SK-N-SH treated with all-trans-retinoic acid at 6 μM for 48 hours (cell line): ENCODE measurements around the gene YTHDF2.

ENCODE experiments used
- ATAC-seq: fragments of 200-7000 bp; cut with Tn5 transposase; 3 replicates; pipeline ENCODE4 v1.9.1; 2020; ENCODE audit warnings: mild to moderate bottlenecking, moderate library complexity
- ARNTL ChIP-seq: fragments of 450-650 bp; formaldehyde crosslinking; IDR thresholded peaks from 2 replicates; pipeline ENCODE4 v1.5.0; 2020; ENCODE audit warnings: low read depth, mild to moderate bottlenecking, moderate library complexity, borderline replicate concordance
- BACH2 ChIP-seq: fragments of 250-450 bp; sonication (Bioruptor Pico); IDR thresholded peaks from 2 replicates; pipeline ENCODE4 v1.9.0; 2021; ENCODE audit warnings: mild to moderate bottlenecking, borderline replicate concordance
- CSDC2 ChIP-seq: fragments of 250-450 bp; sonication (Bioruptor Pico); IDR thresholded peaks from 2 replicates; pipeline ENCODE4 v1.5.0; 2020; ENCODE audit warnings: mild to moderate bottlenecking, moderate library complexity
- ESRRG ChIP-seq: fragments of 250-450 bp; sonication (Bioruptor Pico); IDR thresholded peaks from 2 replicates; pipeline ENCODE4 v1.6.1; 2021; ENCODE audit warnings: mild to moderate bottlenecking
- GLIS3 ChIP-seq: fragments of 250-450 bp; sonication (Bioruptor Pico); IDR thresholded peaks from 2 replicates; pipeline ENCODE4 v1.5.0; 2020; ENCODE audit warnings: mild to moderate bottlenecking, moderate library complexity
- ISL1 ChIP-seq: fragments of 250-450 bp; sonication (Bioruptor Pico); IDR thresholded peaks from 2 replicates; pipeline ENCODE4 v2.1.2; 2022; ENCODE audit warnings: mild to moderate bottlenecking, moderate library complexity
- OSR1 ChIP-seq: fragments of 250-450 bp; sonication (Bioruptor Pico); IDR thresholded peaks from 2 replicates; pipeline ENCODE4 v1.8.0; 2022; ENCODE audit warnings: moderate library complexity, mild to moderate bottlenecking, inconsistent platforms
- POU6F1 ChIP-seq: fragments of 250-450 bp; sonication (Bioruptor Pico); IDR thresholded peaks from 2 replicates; pipeline ENCODE4 v1.8.0; 2021; ENCODE audit warnings: low read depth, mild to moderate bottlenecking, moderate library complexity, borderline replicate concordance
- PPARA ChIP-seq: fragments of 250-450 bp; sonication (Bioruptor Pico); IDR thresholded peaks from 2 replicates; pipeline ENCODE4 v1.5.0; 2020; ENCODE audit warnings: mild to moderate bottlenecking, borderline replicate concordance
- RARB ChIP-seq: fragments of 250-450 bp; sonication (Bioruptor Pico); IDR thresholded peaks from 2 replicates; pipeline ENCODE4 v1.8.0; 2021; ENCODE audit warnings: mild to moderate bottlenecking, moderate library complexity
- SNAI2 ChIP-seq: fragments of 250-450 bp; sonication (Bioruptor Pico); IDR thresholded peaks from 2 replicates; pipeline ENCODE4 v1.5.0; 2020; ENCODE audit warnings: mild to moderate bottlenecking, moderate library complexity
- TCF4 ChIP-seq: fragments of 250-450 bp; sonication (Bioruptor Pico); IDR thresholded peaks from 2 replicates; pipeline ENCODE4 v1.8.0; 2021; ENCODE audit warnings: mild to moderate bottlenecking, moderate library complexity, borderline replicate concordance
- TOX ChIP-seq: fragments of 250-450 bp; sonication (Bioruptor Pico); IDR thresholded peaks from 2 replicates; pipeline ENCODE4 v1.8.0; 2021; ENCODE audit warnings: mild to moderate bottlenecking, moderate library complexity, borderline replicate concordance
- TSHZ2 ChIP-seq: fragments of 250-450 bp; sonication (Bioruptor Pico); IDR thresholded peaks from 2 replicates; pipeline ENCODE4 v1.5.0; 2020; ENCODE audit warnings: mild to moderate bottlenecking, moderate library complexity
- ZC3H10 ChIP-seq: fragments of 250-450 bp; sonication (Bioruptor Pico); IDR thresholded peaks from 2 replicates; pipeline ENCODE4 v1.5.1; 2021; ENCODE audit warnings: mild to moderate bottlenecking, moderate library complexity
- ZFP3 ChIP-seq: fragments of 250-450 bp; sonication (Bioruptor Pico); IDR thresholded peaks from 2 replicates; pipeline ENCODE4 v1.5.0; 2020; ENCODE audit warnings: mild to moderate bottlenecking, moderate library complexity
- ZFP30 ChIP-seq: fragments of 450-650 bp; formaldehyde crosslinking; IDR thresholded peaks from 2 replicates; pipeline ENCODE4 v1.5.0; 2022; ENCODE audit warnings: mild to moderate bottlenecking, moderate library complexity
- ZNF565 ChIP-seq: fragments of 450-650 bp; formaldehyde crosslinking; conservative IDR thresholded peaks from 2 replicates; pipeline ENCODE4 v1.5.0; 2020; ENCODE audit warnings: low read depth, mild to moderate bottlenecking, moderate library complexity
- ZNF70 ChIP-seq: fragments of 450-650 bp; formaldehyde crosslinking; IDR thresholded peaks from 2 replicates; pipeline ENCODE4 v1.5.0; 2020; ENCODE audit warnings: mild to moderate bottlenecking, moderate library complexity
- ZNF8 ChIP-seq: fragments of 450-650 bp; formaldehyde crosslinking; IDR thresholded peaks from 2 replicates; pipeline ENCODE4 v1.5.0; 2020; ENCODE audit warnings: mild to moderate bottlenecking, moderate library complexity
- TF ChIP-seq, protein P1 (sequence below): fragments of 250-450 bp; sonication (Bioruptor Pico); IDR thresholded peaks from 2 replicates; pipeline ENCODE4 v1.8.0; 2020; ENCODE audit warnings: mild to moderate bottlenecking, moderate library complexity, borderline replicate concordance
- TF ChIP-seq, protein P2 (sequence below): fragments of 250-450 bp; sonication (Bioruptor Pico); IDR thresholded peaks from 2 replicates; pipeline ENCODE4 v1.5.1; 2021; ENCODE audit warnings: mild to moderate bottlenecking, moderate library complexity

YTHDF2 gene

DNA sequence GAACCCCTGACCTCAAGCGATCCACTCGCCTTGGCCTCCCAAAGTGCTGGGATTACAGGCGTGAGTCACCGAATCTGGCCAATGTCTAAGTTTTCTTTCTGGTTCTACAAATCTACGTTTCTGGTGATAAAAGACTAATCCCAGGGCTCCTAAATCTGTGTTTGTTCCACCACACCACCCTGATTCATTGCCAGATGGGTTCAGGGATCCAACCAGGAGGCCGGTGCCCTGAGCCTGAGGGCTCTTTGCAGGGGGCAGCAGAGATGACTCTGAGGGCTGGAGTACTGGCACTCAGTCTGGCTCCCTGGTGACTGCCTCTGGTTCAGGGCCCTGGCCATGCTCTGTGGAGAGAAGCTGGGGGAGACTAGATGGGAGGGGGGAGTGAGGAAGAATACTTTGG is 64.7 kb downstream of the YTHDF2 start:
- ATAC-seq = no peak
- TF ChIP-seq CSDC2 (CRISPR knock-in tag) = no peak
- TF ChIP-seq ZNF565 (CRISPR knock-in tag) = no peak
- TF ChIP-seq ZFP30 (CRISPR knock-in tag) = no peak
- TF ChIP-seq SNAI2 (CRISPR knock-in tag) = no peak
- no peak for TF ChIP-seq PPARA (CRISPR knock-in tag)
- TF ChIP-seq RARB (CRISPR knock-in tag) = no peak
- TF ChIP-seq OSR1 = no peak
- TF ChIP-seq BACH2 (CRISPR knock-in tag) = no peak
- no peak for TF ChIP-seq ISL1 (CRISPR knock-in tag)
- TF ChIP-seq TSHZ2 (CRISPR knock-in tag) = no peak
- no peak for TF ChIP-seq TCF4
- TF ChIP-seq ESRRG (CRISPR knock-in tag) = no peak
- no peak for TF ChIP-seq ZNF70 (CRISPR knock-in tag)
- TF ChIP-seq, protein P1, sequence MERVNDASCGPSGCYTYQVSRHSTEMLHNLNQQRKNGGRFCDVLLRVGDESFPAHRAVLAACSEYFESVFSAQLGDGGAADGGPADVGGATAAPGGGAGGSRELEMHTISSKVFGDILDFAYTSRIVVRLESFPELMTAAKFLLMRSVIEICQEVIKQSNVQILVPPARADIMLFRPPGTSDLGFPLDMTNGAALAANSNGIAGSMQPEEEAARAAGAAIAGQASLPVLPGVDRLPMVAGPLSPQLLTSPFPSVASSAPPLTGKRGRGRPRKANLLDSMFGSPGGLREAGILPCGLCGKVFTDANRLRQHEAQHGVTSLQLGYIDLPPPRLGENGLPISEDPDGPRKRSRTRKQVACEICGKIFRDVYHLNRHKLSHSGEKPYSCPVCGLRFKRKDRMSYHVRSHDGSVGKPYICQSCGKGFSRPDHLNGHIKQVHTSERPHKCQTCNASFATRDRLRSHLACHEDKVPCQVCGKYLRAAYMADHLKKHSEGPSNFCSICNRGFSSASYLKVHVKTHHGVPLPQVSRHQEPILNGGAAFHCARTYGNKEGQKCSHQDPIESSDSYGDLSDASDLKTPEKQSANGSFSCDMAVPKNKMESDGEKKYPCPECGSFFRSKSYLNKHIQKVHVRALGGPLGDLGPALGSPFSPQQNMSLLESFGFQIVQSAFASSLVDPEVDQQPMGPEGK (CRISPR knock-in tag) = no peak
- TF ChIP-seq, protein P2, sequence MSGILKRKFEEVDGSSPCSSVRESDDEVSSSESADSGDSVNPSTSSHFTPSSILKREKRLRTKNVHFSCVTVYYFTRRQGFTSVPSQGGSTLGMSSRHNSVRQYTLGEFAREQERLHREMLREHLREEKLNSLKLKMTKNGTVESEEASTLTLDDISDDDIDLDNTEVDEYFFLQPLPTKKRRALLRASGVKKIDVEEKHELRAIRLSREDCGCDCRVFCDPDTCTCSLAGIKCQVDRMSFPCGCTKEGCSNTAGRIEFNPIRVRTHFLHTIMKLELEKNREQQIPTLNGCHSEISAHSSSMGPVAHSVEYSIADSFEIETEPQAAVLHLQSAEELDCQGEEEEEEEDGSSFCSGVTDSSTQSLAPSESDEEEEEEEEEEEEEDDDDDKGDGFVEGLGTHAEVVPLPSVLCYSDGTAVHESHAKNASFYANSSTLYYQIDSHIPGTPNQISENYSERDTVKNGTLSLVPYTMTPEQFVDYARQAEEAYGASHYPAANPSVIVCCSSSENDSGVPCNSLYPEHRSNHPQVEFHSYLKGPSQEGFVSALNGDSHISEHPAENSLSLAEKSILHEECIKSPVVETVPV = no peak
- no peak for TF ChIP-seq GLIS3 (CRISPR knock-in tag)
- TF ChIP-seq ZFP3 = no peak
- TF ChIP-seq ARNTL (CRISPR knock-in tag) = no peak
- TF ChIP-seq ZNF8 (CRISPR knock-in tag) = no peak

DNA sequence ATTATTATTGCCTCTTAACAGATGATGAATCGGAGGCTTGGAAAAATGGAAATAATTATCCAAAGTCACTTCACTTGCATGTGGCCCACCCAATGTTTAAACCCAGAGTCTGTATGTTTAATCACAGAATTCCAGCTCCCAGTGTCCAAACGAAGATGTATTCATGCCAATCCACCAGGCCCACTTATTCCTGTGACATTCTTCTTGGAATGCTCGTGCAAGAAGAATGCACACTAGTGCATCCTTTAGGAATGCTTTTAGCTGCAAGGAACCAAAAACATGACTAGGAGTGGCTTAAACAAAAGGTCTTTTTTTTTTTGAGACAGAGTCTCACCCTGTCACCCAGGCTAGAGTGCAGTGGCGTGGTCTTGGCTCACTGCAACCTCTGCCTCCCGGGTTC is 66.3 kb downstream of the YTHDF2 start:
- ATAC-seq = no peak
- TF ChIP-seq ZNF565 (CRISPR knock-in tag) (no peak), ZNF70 (CRISPR knock-in tag) (no peak)
- TF ChIP-seq, protein P2 = no peak

GRCh38 chr1:28803662-28804061 is 66.9 kb downstream of the YTHDF2 start:
- no peak for ATAC-seq
- no peak for TF ChIP-seq RARB (CRISPR knock-in tag)
- TF ChIP-seq TSHZ2 (CRISPR knock-in tag) = no peak
- TF ChIP-seq SNAI2 (CRISPR knock-in tag) = no peak
- no peak for TF ChIP-seq ZNF70 (CRISPR knock-in tag)
- no peak for TF ChIP-seq ISL1 (CRISPR knock-in tag)
- no peak for TF ChIP-seq TCF4
- TF ChIP-seq CSDC2 (CRISPR knock-in tag) = no peak
- TF ChIP-seq ZFP3 = no peak
- TF ChIP-seq OSR1 = no peak
- TF ChIP-seq, protein P2 = no peak
- no peak for TF ChIP-seq TOX (CRISPR knock-in tag)
- TF ChIP-seq ARNTL (CRISPR knock-in tag) = no peak
- TF ChIP-seq GLIS3 (CRISPR knock-in tag) = no peak
- TF ChIP-seq BACH2 (CRISPR knock-in tag) = no peak
- no peak for TF ChIP-seq POU6F1 (CRISPR knock-in tag)
- no peak for TF ChIP-seq ZC3H10
- TF ChIP-seq ZNF565 (CRISPR knock-in tag) = no peak
- no peak for TF ChIP-seq ZNF8 (CRISPR knock-in tag)
